ENCODE measurements around the gene PFDN1.

The PFDN1 gene

GRCh38 chr5:140295414-140295813 lies 7.5 kb downstream of the PFDN1 start:
- no peak for DNase-seq (ENCODE audit: low spot score)

DNA sequence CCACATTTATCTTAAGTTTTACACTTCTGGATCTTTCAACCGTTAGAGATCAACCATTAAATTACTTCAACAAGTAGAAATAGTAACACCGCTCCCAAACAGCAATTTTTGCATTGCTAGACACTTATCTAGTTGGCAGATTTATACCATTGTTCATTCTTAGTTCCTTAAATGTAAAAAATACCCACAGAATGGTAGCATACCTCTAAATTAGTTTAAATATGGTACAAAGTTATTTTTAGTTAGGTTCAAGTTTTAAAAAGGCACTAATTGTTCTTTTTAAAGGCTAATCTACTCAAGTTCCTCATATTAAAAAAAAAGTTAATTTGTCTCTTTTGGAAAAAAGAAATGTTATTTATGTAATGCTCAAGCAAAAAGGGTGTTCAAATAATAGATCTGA lies 8.1 kb downstream of the PFDN1 start:
- DNase-seq (ENCODE audit: low spot score): no peak

- DNase-seq (ENCODE audit: low spot score): no peak
These were observed 9.1 kb downstream of the PFDN1 start for GRCh38 chr5:140293849-140294100.

- no peak for DNase-seq (ENCODE audit: low spot score)
These were observed 9.6 kb downstream of the PFDN1 start for GRCh38 chr5:140293091-140293848.

GRCh38 chr5:140292212-140293036 lies 10.5 kb downstream of the PFDN1 start:
- no peak for DNase-seq (ENCODE audit: low spot score)

GRCh38 chr5:140287801-140288521 lies 14.9 kb downstream of the PFDN1 start:
- DNase-seq (ENCODE audit: low spot score): no peak

DNA sequence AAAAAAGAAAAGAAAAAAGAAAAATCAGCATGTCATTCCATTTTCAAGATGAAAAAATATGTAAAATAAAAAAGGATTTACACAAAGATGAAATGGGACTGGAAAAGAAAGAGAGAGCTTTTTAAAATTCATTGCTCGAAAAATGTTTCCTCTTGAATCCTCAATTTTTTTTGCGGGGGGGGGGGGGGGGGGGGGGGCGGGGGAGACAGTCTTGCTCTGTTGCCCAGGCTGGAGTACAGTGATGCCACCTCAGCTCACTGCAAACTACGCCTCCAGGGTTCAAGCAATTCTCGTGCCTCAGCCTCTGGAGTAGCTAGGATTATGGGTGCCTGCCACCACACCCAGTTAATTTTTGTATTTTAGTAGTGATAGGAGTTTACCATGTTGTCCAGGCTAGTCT lies 16.5 kb downstream of the PFDN1 start:
- no peak for DNase-seq (ENCODE audit: low spot score)

DNA sequence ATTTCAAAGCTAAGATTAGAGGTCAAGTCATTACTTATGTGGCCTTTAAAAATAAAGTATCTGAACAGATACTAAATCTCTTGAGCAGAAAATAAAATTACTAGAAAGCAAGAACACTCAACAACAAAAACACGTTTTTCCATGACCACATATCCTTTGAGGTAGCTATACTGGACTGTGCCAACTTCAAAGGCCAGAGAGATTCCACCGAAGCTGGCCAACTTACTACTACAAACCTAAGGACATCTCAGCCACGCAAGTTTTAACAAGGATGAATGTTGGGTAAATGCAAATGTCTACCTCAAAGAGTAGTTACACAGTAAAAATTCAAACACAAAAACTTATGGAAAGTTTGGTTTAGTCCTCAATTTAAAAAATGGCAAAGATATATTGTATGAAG lies 18.9 kb downstream of the PFDN1 start:
- DNase-seq (ENCODE audit: low spot score): no peak

DNA sequence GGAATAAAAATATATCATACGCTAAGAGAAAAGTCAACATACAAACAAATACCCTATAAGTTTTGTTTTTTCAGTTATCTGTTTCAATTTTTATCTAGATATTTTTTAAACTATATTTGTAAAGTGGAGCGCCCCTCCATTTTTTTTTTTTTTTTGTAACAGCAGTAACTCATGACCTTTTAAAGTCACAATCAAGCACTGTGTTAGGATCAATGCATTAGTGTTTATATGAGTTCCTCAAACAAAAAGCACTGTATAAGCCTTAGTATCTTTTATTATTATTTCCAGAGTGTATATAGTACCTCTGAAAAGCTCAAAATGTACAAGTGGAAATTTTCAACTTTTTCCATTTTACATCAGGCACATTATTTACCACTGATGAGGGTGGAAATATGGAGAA lies 20.6 kb downstream of the PFDN1 start:
- DNase-seq (ENCODE audit: low spot score): no peak

- DNase-seq (ENCODE audit: low spot score): no peak
These were observed 27.1 kb downstream of the PFDN1 start for GRCh38 chr5:140275837-140276236.

DNA sequence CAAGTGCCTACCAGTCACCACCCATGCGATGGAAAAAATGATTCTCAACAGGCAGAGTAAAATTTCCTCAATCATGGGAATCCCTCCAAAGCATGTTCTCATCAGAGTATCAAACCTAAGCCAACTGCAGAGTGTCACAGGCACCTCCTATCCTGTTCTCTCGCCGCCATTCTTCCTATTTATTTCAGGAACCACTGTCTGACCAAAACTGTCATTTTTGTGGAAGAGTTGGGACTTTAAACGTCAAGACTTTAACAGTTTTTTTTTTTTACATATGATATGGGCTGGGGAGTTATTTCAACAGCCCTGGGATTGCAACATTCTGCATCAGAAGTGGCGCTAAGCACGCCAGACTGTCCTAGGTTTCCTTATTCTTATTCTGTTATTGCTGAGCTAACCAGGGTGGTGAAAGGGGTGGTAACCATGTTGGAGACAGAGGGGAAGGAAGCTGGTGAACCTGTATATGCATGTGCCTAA lies 29.5 kb downstream of the PFDN1 start:
- DNase-seq (ENCODE audit: low spot score): no peak

GRCh38 chr5:140270008-140270407 lies 32.9 kb downstream of the PFDN1 start:
- no peak for DNase-seq (ENCODE audit: low spot score)

DNA sequence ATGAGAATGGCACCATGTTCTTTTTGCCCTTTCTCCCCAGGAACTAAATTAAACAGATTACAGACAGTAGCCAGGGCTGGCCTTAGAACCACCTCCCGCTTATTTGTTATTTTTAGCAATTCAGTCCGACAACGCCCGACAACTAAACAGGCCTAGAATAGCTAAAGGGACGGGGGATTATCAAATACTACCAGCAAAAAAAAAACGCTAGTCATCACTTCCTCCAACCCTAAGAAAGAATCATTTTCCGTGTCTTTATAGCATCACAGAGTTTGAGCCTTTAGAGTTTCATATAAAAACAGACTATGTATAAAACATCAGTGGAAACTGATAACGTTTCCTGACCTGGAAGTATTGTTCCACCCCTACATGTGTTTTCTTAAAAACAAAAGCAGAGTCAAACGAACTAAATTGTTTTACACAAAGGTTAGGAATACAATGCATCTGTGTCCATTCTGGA lies 35.3 kb downstream of the PFDN1 start:
- DNase-seq (ENCODE audit: low spot score): no peak

- no peak for DNase-seq (ENCODE audit: low spot score)
These were observed 35.7 kb downstream of the PFDN1 start for GRCh38 chr5:140267201-140267540.

GRCh38 chr5:140266471-140267200 lies 36.3 kb downstream of the PFDN1 start:
- DNase-seq (ENCODE audit: low spot score): no peak

GRCh38 chr5:140265845-140266244 lies 37.1 kb downstream of the PFDN1 start:
- DNase-seq (ENCODE audit: low spot score): no peak

- DNase-seq (ENCODE audit: low spot score): no peak
These were observed 40.1 kb downstream of the PFDN1 start for GRCh38 chr5:140262839-140263238.

- DNase-seq (ENCODE audit: low spot score): no peak
These were observed 40.7 kb downstream of the PFDN1 start for GRCh38 chr5:140262221-140262620.

DNA sequence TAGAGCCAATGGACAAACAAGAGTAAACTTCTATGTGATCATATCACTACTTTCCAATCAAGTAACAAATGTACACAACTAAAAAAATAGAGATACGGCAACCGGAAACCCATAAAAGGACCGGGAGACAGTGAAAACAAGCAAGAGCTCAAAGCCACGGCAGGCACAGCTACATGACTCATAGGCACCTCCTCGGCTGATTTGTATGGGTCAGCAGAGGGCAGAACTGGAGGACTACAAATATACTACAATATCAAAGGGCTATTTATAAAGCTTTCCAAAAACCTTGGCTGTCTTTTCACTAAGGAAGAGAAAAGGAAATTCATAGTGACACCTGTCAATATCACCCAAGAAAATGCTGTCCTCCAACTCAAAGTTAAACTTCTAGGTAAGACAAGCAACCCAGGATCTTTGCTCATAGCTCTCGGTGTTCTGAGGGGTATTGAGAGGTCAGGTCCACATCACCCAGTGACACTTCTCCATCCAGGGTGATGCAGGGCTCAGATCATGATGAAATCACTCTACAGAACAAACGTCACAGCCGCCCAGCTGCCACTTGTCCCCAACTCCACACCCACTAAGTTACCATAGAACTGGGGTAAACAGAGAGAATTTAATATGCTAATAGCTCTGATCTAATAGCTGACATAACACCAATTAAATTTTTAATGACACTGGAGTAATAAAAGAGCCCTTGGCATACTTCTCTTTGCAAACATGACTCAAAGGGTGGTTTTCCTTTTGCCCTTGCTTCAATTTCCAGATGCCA lies 41.3 kb downstream of the PFDN1 start:
- DNase-seq (ENCODE audit: low spot score): no peak

DNA sequence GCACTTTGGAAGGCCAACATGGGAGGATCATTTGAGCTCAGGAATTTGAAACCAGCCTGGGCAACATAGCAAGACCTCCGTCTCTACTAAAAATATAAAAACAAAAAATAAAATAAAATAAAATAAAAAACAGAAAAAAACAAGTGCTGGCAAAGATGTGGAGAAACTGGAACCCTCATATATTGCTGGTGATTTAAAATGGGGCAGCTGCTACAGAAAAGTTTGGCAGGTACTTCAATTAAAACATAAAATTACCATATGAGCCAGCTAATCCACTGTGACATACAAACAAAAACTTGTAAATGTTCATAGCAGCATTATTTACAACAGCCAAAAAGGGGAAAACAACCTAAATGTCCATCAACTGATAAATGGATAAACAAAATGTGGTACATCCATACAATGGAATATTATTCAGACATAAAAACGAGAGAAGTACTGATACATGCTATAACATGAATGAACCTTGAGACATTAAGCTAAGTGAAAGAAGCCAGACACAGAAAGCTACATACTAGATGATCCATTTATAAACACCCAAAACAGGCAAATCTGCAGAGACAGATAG lies 42.7 kb downstream of the PFDN1 start:
- DNase-seq (ENCODE audit: low spot score): no peak

- DNase-seq (ENCODE audit: low spot score): no peak
These were observed 43.4 kb downstream of the PFDN1 start for GRCh38 chr5:140259500-140259899.
